HG02973 (cell line): ENCODE measurements around the gene NECAB2.
"Not testable (repeated sequence)": the region's sequence is repeated elsewhere in the genome, so short reads cannot be mapped to it uniquely, and the experiment has no call there.

Experiments
- ATAC-seq: cut with Tn5 transposase; IDR thresholded peaks from one replicate; pipeline ENCODE4 v1.9.1; 2021; ENCODE audit warnings: moderate library complexity; ENCODE audit not compliant: unreplicated experiment

The NECAB2 gene

GRCh38 chr16:83935858-83936255 lies 32.2 kb upstream of the NECAB2 start:
- no peak for ATAC-seq

DNA sequence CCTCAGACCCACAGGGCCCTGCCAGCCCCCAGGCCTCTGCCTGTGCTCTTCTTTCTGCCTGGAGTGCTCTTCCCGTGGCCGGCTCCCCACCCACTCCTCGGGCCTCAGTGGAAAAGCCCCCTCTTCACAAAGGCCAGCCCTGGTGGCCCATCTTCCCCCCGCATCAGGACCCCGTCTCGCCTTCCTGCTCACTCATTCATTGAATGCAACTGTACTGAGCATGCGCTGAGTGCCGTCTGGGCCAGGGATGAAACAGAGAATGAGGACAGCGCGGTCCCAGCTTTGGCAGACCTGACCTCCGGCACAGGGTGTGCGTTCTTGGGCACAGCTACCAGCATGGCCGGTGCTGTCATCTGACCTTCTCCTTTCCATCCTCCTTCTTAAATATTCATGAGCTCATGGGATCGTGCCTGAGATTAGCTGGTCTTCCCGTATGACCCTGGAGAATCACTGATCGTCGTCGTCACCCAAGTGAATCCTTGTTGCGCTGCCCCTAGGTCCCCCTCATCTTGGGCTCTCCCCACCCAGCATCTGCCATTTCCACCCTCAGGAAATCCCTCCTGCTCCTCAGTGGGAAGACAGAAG lies 31.4 kb upstream of the NECAB2 start:
- ATAC-seq, result no peak

- ATAC-seq, result no peak
Measured at GRCh38 chr16:83937267-83937666, 30.8 kb upstream of the NECAB2 start.

GRCh38 chr16:83937922-83938885 lies 29.8 kb upstream of the NECAB2 start:
- no peak for ATAC-seq

DNA sequence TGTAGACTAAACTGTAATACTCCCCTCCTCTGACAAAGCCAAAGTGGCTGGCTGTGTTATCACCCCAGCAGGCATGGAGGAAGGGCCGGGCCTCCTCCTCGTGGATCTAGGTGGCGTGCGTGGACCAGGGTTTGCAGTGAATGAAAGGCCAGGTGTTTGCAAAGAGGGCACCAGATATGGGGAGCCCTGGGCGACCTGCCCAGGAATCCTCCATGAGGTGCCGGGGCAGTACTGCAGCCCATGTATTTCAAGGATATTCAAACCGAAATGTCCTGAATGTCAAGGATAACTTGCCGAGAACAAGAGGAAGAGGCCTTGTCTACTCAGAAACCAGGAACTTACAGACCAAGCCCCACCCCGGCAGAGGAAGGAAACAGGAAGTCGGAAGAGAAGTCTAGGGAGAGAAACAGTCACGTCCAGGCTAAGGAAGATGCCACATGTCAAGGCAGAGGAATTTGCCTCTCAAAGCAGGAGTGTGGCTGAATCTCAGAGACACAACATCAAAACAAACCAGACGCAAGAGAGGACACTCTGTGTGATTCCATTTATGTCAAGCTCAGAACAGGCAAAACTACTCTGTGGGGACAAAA lies 28.7 kb upstream of the NECAB2 start:
- no peak for ATAC-seq

DNA sequence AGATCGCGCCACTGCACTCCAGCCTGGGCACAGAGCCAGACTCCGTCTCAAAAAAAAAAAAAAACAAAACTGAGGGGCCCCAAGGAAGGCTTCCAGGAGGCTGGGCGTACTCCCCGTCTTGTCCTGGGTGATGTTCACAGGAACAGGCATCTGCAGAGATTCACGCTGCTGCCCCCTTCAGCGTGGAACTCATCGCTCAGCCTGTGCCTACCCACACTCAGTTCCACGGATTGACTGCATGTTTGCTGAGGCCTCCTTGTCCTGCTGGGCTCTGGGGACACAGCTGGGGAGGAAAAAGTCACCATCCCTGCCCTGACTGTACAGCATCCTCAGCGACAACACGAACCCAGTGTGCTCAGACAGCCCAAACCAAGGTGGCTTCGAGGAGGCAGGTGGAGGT lies 27.9 kb upstream of the NECAB2 start:
- no peak for ATAC-seq

DNA sequence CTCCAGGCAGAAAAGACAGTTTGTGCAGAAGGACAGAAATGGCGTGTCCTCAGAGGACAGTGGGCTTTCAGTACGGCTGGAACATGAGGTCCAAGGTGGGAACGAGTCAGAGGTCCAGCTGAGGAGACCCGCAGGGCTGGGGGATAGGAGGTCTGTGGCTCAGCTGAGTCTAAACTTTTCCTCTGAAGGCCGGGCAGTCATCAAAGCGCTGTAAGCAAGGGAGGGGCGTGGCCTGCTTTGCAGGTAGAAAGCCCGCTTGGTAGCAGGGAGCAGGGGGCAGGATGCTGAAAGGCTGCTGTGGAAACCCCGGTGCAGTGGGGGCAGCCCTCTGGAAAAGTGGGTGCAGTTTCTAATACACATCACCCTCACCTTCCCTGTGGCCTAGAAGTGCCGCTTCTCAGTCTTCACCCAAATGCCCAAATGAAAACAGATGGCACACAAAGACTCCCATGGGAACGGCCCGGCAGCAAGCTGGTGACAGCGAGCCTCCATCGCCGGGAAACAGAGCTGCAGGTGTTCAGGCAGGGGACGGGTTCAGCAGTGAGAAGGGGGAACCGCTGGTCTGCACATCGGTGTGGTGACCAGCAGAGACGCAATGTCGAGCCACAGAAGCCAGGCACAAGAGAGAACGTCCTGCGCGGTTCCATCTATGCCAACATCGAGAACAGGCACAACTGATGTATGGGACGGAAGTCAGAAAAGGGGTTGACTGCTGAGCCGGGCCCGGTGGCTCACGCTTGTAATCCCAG lies 27.2 kb upstream of the NECAB2 start:
- ATAC-seq, result no peak

GRCh38 chr16:83941546-83941945 lies 26.5 kb upstream of the NECAB2 start:
- not testable (repeated sequence) for ATAC-seq

DNA sequence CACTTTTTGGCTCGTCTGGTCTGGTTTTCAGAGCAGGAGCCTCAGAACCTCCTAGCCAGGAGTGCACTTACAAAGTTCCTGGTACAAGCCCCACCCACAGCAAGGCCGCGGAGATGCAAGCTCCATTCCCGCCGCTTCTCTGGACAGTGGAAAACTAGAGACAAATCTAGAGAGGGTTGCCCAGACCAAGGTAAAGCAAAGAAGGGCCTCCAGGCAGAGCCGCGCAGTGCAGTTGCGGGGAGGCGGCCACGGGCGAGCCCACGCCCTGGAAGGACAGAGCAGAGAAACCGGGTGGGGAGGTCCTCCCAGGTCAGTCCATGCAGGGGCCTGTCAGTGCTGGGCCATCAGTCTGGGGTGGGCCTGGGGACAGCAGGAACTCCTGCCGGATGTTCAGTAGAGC lies 26.0 kb upstream of the NECAB2 start:
- no peak for ATAC-seq

DNA sequence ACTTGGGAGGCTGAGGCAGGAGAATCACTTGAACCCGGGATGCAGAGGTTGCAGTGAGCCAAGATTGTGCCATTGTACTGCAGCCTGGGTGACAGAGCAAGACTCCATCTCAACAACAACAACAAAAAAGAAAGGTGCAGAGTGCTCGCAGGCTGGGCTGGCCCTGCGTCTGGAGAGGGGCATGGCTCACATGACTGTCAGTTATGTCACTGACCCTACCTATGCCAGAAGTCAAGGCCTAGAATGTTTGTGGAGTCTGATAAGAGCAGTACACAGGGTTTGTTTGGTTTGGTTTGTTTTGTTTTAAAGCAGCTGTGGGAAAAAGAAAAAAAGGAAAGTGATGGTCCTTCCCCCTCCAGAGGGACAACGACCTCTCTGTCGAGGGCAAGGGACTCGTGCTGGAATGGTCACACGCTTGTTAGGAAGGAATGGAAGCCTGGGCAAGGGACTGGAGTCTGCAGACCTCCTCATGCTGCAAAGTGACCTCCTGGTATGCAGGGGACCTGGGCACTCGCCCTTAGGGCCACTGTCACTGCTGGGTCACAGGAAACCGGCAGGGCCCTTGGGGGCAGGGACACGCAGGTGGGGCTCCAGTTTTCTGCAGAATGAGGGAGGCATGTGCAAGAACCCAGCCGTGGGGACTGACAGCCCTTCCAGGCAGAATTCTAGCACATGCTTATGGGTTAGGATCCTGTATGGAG lies 25.1 kb upstream of the NECAB2 start:
- no peak for ATAC-seq

DNA sequence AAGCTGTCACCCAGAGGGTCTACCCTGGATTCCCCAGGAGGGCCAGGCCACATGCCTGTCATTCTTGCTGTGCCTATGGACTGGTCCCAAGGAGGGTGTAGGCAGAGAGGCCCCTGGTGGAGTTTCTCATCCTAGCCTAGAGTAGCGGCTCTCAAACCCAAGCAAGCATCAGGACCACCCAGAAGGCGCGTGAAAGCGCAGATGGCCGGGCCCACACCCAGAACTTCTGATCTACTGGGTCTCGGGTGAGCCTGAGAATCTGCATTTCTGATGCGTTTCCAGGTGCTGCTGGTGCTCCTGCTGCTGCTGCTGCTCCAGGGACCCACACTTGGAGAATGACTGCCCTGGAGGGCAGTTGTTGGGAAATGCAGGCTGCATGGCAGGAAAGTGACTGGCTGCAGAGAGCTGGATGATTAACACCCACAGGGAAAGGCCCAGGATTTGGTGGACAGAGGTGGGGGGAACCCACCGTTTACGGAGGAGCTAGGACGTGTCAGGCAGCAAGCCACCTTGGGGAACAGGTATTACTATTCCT lies 24.5 kb upstream of the NECAB2 start:
- ATAC-seq, result no peak

DNA sequence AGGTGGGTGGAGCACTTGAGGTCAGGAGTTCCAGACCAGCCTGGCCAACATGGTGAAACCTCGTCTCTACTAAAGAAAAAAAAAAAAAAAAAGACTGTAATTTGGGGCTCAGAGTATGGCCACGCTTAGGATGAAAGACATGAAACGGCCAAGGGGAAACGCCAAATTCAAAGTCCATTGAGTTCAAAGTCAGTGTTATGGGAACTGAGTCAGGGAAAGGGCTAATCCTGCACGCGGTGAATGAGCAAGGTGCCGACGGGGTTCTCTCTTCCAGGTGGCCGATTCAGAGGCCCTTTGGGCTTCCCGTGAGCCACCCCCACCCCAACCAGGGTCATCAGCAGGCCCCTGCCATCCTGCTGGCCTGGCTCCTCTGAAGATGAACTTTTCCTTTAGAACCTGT lies 22.5 kb upstream of the NECAB2 start:
- no peak for ATAC-seq

GRCh38 chr16:83946154-83946780 lies 21.8 kb upstream of the NECAB2 start:
- ATAC-seq, result no peak

- ATAC-seq, result no peak
Measured at GRCh38 chr16:83946781-83947566, 21.1 kb upstream of the NECAB2 start.

DNA sequence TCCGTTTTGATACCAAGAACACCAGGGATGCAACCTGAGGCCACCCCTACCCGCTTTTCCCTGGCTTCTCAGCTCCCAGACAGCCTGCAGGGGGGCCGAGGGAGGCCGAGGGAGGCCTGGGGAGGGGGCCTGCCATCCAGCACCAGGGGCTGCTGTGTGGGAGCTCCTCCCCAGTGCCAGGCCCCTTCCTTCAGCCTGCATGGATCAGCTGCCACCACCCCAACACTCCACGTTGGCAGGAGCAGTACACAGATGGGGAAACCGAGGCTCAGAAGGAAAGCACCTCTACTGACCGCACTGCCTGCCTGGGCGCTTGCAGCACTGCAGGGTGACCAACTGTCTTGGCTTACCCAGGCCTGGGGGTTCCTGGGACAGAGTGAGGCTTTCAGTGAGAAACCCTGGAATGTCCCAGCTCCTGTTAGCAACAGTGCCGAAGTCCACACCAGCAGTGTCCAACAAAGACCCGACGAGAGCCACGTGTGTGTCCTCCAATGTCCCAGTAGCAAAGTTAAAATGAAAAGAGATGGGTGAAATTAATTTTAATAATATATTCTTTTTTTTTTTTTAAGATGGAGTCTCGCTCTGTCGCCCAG lies 20.3 kb upstream of the NECAB2 start:
- no peak for ATAC-seq

GRCh38 chr16:83948914-83949723 lies 18.9 kb upstream of the NECAB2 start:
- no peak for ATAC-seq

GRCh38 chr16:83949724-83950001 lies 18.4 kb upstream of the NECAB2 start:
- ATAC-seq, result no peak

- ATAC-seq, result not testable (repeated sequence)
Measured at GRCh38 chr16:83950862-83951399, 17.1 kb upstream of the NECAB2 start.
